Posterior vena cava (tissue), 2 donors: ENCODE measurements around the gene KIFBP. TPM values are rescaled to one million over a fixed set of nuclear protein-coding genes. Genes with fewer than 3 reads are reported as not detected.
A peak's percentile ranks its signal among the peaks of the same experiment; 100 is the strongest.
"Not testable (repeated sequence)": the region's sequence is repeated elsewhere in the genome, so short reads cannot be mapped to it uniquely, and the experiment has no call there.

Experiments used
- DNase-seq: peaks from one replicate; pipeline ENCODE4 v3.0.0-alpha.2; 2020; ENCODE audit warnings: low spot score
- intact Hi-C, 2 donors: fragments of 100-400 bp; cut with DNase I; formaldehyde crosslinking; loops; one replicate each; pipeline versions ENCODE4 v1.14.1 to v1.14.2; 2022 to 2023
- total RNA-seq, 2 donors: library from RNA; stranded (reverse); fragmentation: NEBNext Ultra II Directional; extraction: Animal tissue kit (Norgen Biotek cat#: 25700); gene quantifications; one replicate each; pipeline ENCODE4 v1.2.1, GENCODE V29; 2021
- donor health status: DM: yes; HTN: yes; CAD: no.
- donor health status: DM: yes; HTN: yes; CAD: no.

Gene KIFBP
- total RNA-seq, 2 donors from 2014 or later = 23.8 to 26.3 TPM

GRCh38 chr10:68989317-68989990 lies 851 bp downstream of the KIFBP start:
- DNase-seq = no peak

GRCh38 chr10:68992636-68993440 lies 4.2 kb downstream of the KIFBP start:
- peak; percentile 81 for DNase-seq
- intact Hi-C loops = loop anchor here in 1 of 2 donors (10.0 kb wide), 2 partner anchors 102 to 1002 kb away; no protein-coding TSS in a partner anchor

More at GRCh38 chr10:68989317-68989990, 851 bp downstream of the KIFBP start:
- intact Hi-C loops = no loop called here

GRCh38 chr10:68997211-68997610 lies 8.6 kb downstream of the KIFBP start:
- intact Hi-C loops = loop anchor here in 1 of 2 donors (10.0 kb wide), 2 partner anchors 98 to 998 kb away; no protein-coding TSS in a partner anchor
- no peak for DNase-seq

GRCh38 chr10:69004821-69005220 lies 16.2 kb downstream of the KIFBP start:
- DNase-seq = no peak
- intact Hi-C loops = loop anchor here in 1 of 2 donors (10.0 kb wide), 1 partner anchor 90 kb away; no protein-coding TSS in a partner anchor

- intact Hi-C loops = loop anchor here in 1 of 2 donors (10.0 kb wide), 1 partner anchor 89 kb away; no protein-coding TSS in a partner anchor
Measured at GRCh38 chr10:69005704-69006485, 17.3 kb downstream of the KIFBP start.

GRCh38 chr10:69007260-69007659 lies 18.7 kb downstream of the KIFBP start:
- DNase-seq = no peak
- intact Hi-C loops = loop anchor here in 1 of 2 donors (10.0 kb wide), 1 partner anchor 88 kb away; no protein-coding TSS in a partner anchor

More at GRCh38 chr10:69005704-69006485, 17.3 kb downstream of the KIFBP start:
- no peak for DNase-seq

GRCh38 chr10:69009360-69009759 lies 20.8 kb downstream of the KIFBP start:
- intact Hi-C loops = loop anchor here in 1 of 2 donors (10.0 kb wide), 1 partner anchor 85 kb away; no protein-coding TSS in a partner anchor

GRCh38 chr10:69010151-69010640 lies 21.6 kb downstream of the KIFBP start:
- intact Hi-C loops = no loop called here
- DNase-seq = no peak

More at GRCh38 chr10:69009360-69009759, 20.8 kb downstream of the KIFBP start:
- no peak for DNase-seq

- DNase-seq, intact Hi-C loops: not testable (repeated sequence)
Measured at GRCh38 chr10:69012778-69013177, 24.2 kb downstream of the KIFBP start.

GRCh38 chr10:69014171-69014570 lies 25.6 kb downstream of the KIFBP start:
- no peak for DNase-seq
- intact Hi-C loops = no loop called here

- intact Hi-C loops = no loop called here
- no peak for DNase-seq
Measured at GRCh38 chr10:69018613-69019012, 30.0 kb downstream of the KIFBP start.

GRCh38 chr10:69022611-69023010 lies 34.0 kb downstream of the KIFBP start:
- intact Hi-C loops = no loop called here
- DNase-seq = no peak

GRCh38 chr10:69025370-69025896 lies 36.8 kb downstream of the KIFBP start:
- intact Hi-C loops = no loop called here
- no peak for DNase-seq

- intact Hi-C loops = loop anchor here in 1 of 2 donors (5.0 kb wide), 1 partner anchor 679 kb away; no protein-coding TSS in a partner anchor
- DNase-seq = no peak
Measured at GRCh38 chr10:69033256-69033655, 44.7 kb downstream of the KIFBP start.

GRCh38 chr10:69037489-69037888 lies 48.9 kb downstream of the KIFBP start:
- peak; percentile 30 for DNase-seq
- intact Hi-C loops = no loop called here

- intact Hi-C loops = not testable (repeated sequence)
- DNase-seq = peak; percentile 18
Measured at GRCh38 chr10:69040904-69041303, 52.3 kb downstream of the KIFBP start.

- peak; percentile 50 for DNase-seq
- intact Hi-C loops = no loop called here
Measured at GRCh38 chr10:69042417-69042816, 53.8 kb downstream of the KIFBP start.

GRCh38 chr10:69042838-69043237 lies 54.2 kb downstream of the KIFBP start:
- intact Hi-C loops = no loop called here
- peak; percentile 2 for DNase-seq
